NCI-H1092 (cell line): Measurements from ENCODE around the gene B3GNT3.

Experiments
- DNase-seq: peaks from one replicate; lab custom pipeline; 2025; lab: John Stamatoyannopoulos, UW

The B3GNT3 gene

DNA sequence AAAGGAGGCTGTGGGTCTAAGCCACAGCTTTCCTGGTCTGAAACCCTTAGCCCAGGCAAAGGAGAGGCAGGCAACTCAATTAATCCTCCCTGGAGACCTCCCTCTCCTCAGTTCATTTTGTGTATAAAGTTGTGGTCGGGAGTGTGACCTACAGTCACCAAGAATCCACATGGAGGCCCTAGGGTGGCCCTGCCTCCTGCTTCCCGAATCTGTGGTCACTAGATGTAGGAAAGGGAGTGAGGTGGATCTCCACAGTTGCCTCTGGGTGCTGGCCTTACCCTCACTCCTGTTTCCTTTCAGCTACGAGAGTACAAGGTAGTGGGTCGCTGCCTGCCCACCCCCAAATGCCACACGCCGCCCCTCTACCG, 66.0 kb downstream of the B3GNT3 start:
- no peak for DNase-seq

DNA sequence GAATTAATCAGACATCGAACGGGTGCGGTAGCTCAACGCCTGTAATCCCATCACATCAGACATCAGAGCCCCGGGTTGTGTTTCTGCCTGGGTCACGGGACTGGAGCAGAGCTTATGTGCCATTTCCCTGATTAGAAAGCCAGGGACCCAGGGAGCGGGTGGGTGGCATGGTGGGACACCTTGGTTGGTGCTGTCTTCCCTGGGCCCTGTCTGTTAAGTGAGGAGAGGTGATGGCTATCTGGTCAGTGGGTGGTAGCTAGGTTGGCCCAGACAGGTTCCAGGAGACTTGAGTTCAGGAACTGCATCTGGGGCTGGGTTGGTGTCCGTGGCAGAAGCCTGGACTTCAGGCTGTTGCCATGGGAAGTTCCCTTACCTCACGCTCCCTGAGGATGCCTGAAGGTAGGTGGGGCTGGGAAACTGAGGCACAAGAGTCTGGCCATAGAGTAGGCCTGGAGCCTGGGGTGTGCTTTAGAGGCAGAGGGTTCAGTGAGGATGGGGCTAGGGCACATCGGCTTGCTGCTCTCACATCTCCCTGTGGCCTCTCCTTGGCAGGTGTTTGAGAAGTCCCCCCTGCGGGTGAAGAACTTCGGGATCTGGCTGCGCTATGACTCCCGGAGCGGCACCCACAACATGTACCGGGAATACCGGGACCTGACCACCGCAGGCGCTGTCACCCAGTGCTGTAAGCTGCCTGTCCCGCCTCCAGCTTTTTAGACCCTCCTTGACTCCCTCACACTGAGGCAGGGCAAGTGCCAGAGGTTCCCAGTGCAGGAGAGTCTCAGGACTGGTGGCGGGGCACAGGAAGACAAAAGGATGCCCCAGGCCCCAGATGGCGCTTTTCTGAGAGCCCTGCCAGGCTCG, 66.8 kb downstream of the B3GNT3 start:
- DNase-seq, result no peak

DNA sequence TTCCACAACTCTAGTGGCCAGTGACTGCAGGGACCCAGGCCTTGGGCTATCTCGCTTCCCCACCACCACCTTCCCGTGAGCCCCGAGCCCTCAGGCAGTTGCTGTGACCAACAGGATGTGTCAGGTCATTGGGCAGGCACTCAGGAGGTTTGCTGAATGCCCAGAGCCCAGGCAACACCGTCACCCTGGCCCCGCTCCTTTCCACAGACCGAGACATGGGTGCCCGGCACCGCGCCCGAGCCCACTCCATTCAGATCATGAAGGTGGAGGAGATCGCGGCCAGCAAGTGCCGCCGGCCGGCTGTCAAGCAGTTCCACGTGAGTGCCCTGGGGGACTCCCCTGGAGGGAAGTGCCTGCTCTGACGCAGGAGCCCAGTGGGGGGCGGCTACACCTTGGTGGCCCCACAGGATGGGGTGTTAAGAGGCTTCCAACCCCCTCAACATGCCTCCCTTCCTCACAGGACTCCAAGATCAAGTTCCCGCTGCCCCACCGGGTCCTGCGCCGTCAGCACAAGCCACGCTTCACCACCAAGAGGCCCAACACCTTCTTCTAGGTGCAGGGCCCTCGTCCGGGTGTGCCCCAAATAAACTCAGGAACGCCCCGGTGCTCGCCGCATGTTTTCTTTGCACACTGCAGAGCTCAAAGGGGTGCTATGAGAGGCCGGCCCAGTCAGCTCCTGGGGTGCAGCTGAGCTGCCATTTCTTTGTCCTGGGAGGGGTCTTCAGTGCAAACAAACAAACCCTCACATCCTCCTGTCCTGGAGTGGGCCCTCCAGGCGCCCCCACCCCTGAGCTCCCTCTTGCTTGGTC, 68.0 kb downstream of the B3GNT3 start:
- no peak for DNase-seq
